HCT116 (cell line): ENCODE measurements around the gene UBR2. TPM values are rescaled to one million over a fixed set of nuclear protein-coding genes. Genes with fewer than 3 reads are reported as not detected.
A peak's percentile ranks its signal among the peaks of the same experiment; 100 is the strongest.

Experiments
- ATAC-seq: fragments of 200-7000 bp; cut with Tn5 transposase; 2 replicates; pipeline ENCODE4 v1.9.1; 2020; ENCODE audit warnings: mild to moderate bottlenecking, moderate library complexity
- Bru-seq: library from RNA; stranded (reverse); fragments of 400-500 nt; gene quantifications from one replicate; lab custom pipeline; 2021; lab: Mats Ljungman, UMichigan
- BruChase-seq, 2 experiments: library from RNA; stranded (reverse); fragments of 400-500 nt; gene quantifications; one replicate each; lab custom pipeline; 2021; lab: Mats Ljungman, UMichigan
- BruUV-seq: library from RNA; stranded (reverse); fragments of 400-500 nt; replicated peaks from 2 replicates; lab custom pipeline; 2021; lab: Mats Ljungman, UMichigan
- CTCF ChIA-PET: fragments of 300-600 bp; sonication (Branson Sonifier 250); formaldehyde crosslinking; loops from one replicate; lab custom pipeline; 2021; ENCODE audit warnings: antibody characterized with exemption; lab: Charles Lee
- POLR2A ChIA-PET: fragments of 300-600, 350-600 bp; sonication (Branson Sonifier 250); formaldehyde crosslinking; loops from one replicate; lab custom pipeline; 2021; ENCODE audit warnings: antibody characterized with exemption; lab: Charles Lee
- RAD21 ChIA-PET, 2 experiments: fragments of 300-600 bp; sonication (Branson Sonifier 250); formaldehyde crosslinking; loops; one replicate each; lab custom pipeline; 2023; ENCODE audit warnings: low total read pairs in 2 of 2; ENCODE audit not compliant: uncharacterized antibody in 2 of 2, unreplicated experiment in 2 of 2, low non-redundant PET in 1 of 2; lab: Charles Lee
- DNase-seq: peaks from one replicate; pipeline ENCODE4 v3.0.0-alpha.2; 2010; ENCODE audit warnings: low read depth, low spot score
- H2AFZ ChIP-seq: fragments of 200-600 bp; shearing (Covaris generic), sonication (generic); 2 replicates; pipeline ENCODE4 v1.6.1; 2017; ENCODE audit warnings: low read depth, mixed run types, mixed read lengths, antibody characterized with exemption, low read length; ENCODE audit not compliant: poor library complexity, severe bottlenecking
- H3K27ac ChIP-seq: 2 replicates; pipeline ENCODE4 v1.5.1; 2012; ENCODE audit warnings: low read depth, low read length
- H3K27me3 ChIP-seq: fragments of 200-600 bp; sonication (generic); 2 replicates; pipeline ENCODE4 v1.6.1; 2016; ENCODE audit warnings: mixed run types, low read length, mixed read lengths; ENCODE audit not compliant: insufficient read depth
- H3K36me3 ChIP-seq, 2 experiments: fragments of 200-500 bp in 1 of 2; fragments of 200-600 bp in 1 of 2; sonication (Bioruptor generic) in 1 of 2; sonication (generic) in 1 of 2; 2 replicates each; pipeline versions ENCODE4 v1.5.1 to v1.6.1; 2014 to 2016; ENCODE audit warnings: low read length in 2 of 2, inconsistent platforms in 1 of 2, mixed read lengths in 1 of 2, mixed run types in 1 of 2; ENCODE audit not compliant: insufficient read depth in 2 of 2, control insufficient read depth in 1 of 2
- H3K4me1 ChIP-seq, 2 experiments: fragments of 200-600 bp in 1 of 2; sonication (generic) in 1 of 2; 2 replicates each; pipeline versions ENCODE4 v1.5.1 to v1.6.1; 2012 to 2017; ENCODE audit warnings: low read length in 2 of 2, inconsistent platforms in 1 of 2, mild to moderate bottlenecking in 1 of 2, mixed read lengths in 1 of 2, mixed run types in 1 of 2, moderate library complexity in 1 of 2; ENCODE audit not compliant: insufficient read depth in 2 of 2, control insufficient read depth in 1 of 2
- H3K4me2 ChIP-seq: fragments of 200-600 bp; sonication (generic); 2 replicates; pipeline ENCODE4 v1.6.1; 2017; ENCODE audit warnings: mixed run types, low read length, mixed read lengths
- H3K4me3 ChIP-seq, 2 experiments: fragments of 200-600 bp in 1 of 2; sonication (generic) in 1 of 2; replicated peaks in 1 of 2; 2 replicates each; pipeline ENCODE4 v1.5.1; 2011 to 2016; ENCODE audit warnings: low read length in 2 of 2, control low read depth in 1 of 2, low read depth in 1 of 2, mild to moderate bottlenecking in 1 of 2, mixed read lengths in 1 of 2, mixed run types in 1 of 2
- H3K79me2 ChIP-seq: fragments of 200-600 bp; sonication (generic); 2 replicates; pipeline ENCODE4 v1.6.1; 2017; ENCODE audit warnings: mild to moderate bottlenecking, mixed run types, low read length, moderate library complexity, mixed read lengths; ENCODE audit not compliant: insufficient read depth
- H3K9ac ChIP-seq: fragments of 200-600 bp; sonication (generic); 2 replicates; pipeline ENCODE4 v1.6.1; 2016; ENCODE audit warnings: low read length, mixed read lengths
- H3K9me2 ChIP-seq: fragments of 200-600 bp; sonication (generic), shearing (Covaris generic); 2 replicates; pipeline ENCODE4 v1.6.1; 2017; ENCODE audit warnings: mixed run types, mild to moderate bottlenecking, moderate library complexity; ENCODE audit not compliant: insufficient read depth
- H3K9me3 ChIP-seq, 2 experiments: fragments of 200-500 bp in 1 of 2; fragments of 200-600 bp in 1 of 2; sonication (Bioruptor generic) in 1 of 2; sonication (generic) in 1 of 2; 2 replicates each; pipeline ENCODE4 v1.6.1; 2014 to 2017; ENCODE audit warnings: low read length in 2 of 2, mixed read lengths in 2 of 2, inconsistent platforms in 1 of 2, low read depth in 1 of 2, mild to moderate bottlenecking in 1 of 2, mixed run types in 1 of 2, moderate library complexity in 1 of 2; ENCODE audit not compliant: control insufficient read depth in 1 of 2, insufficient read depth in 1 of 2
- H4K20me1 ChIP-seq: fragments of 200-600 bp; sonication (generic), shearing (Covaris generic); 2 replicates; pipeline ENCODE4 v1.6.1; 2017; ENCODE audit warnings: mixed run types, mild to moderate bottlenecking, moderate library complexity; ENCODE audit not compliant: insufficient read depth
- ATF3 ChIP-seq: IDR thresholded peaks from 2 replicates; pipeline ENCODE4 v1.6.1; 2012
- CBX3 ChIP-seq: IDR thresholded peaks from 2 replicates; pipeline ENCODE4 v1.6.1; 2012; ENCODE audit warnings: low read depth
- CEBPB ChIP-seq: IDR thresholded peaks from 2 replicates; pipeline ENCODE4 v1.6.1; 2012; ENCODE audit warnings: low read depth
- CTCF ChIP-seq, 3 experiments: fragments of 200-600 bp in 1 of 3; sonication (generic) in 1 of 3; IDR thresholded peaks in 2 of 3; conservative IDR thresholded peaks in 1 of 3; 2 replicates each; pipeline ENCODE4 v1.5.1; 2012 to 2017; ENCODE audit warnings: low read depth in 2 of 3, low read length in 2 of 3, antibody characterized with exemption in 1 of 3, borderline replicate concordance in 1 of 3, control low read depth in 1 of 3, mild to moderate bottlenecking in 1 of 3, mixed read lengths in 1 of 3, mixed run types in 1 of 3, moderate library complexity in 1 of 3; ENCODE audit not compliant: insufficient read depth in 1 of 3
- EGR1 ChIP-seq: IDR thresholded peaks from 2 replicates; pipeline ENCODE4 v1.6.1; 2012; ENCODE audit warnings: low read depth
- ELF1 ChIP-seq: IDR thresholded peaks from 2 replicates; pipeline ENCODE4 v1.6.1; 2012; ENCODE audit warnings: low read depth, borderline replicate concordance
- EZH2 ChIP-seq: fragments of 200-600 bp; sonication (generic); IDR thresholded peaks from 2 replicates; pipeline ENCODE4 v1.6.1; 2017; ENCODE audit warnings: antibody characterized with exemption, mixed run types
- EZH2phosphoT487 ChIP-seq: fragments of 200-600 bp; IDR thresholded peaks from 2 replicates; pipeline ENCODE4 v1.6.1; 2018; ENCODE audit warnings: antibody characterized with exemption, borderline replicate concordance
- FOSL1 ChIP-seq: IDR thresholded peaks from 2 replicates; pipeline ENCODE4 v1.6.1; 2012; ENCODE audit warnings: low read depth
- JUND ChIP-seq: IDR thresholded peaks from 2 replicates; pipeline ENCODE4 v1.6.1; 2012
- MAX ChIP-seq: IDR thresholded peaks from 2 replicates; pipeline ENCODE4 v1.6.1; 2012
- POLR2A ChIP-seq: IDR thresholded peaks from 2 replicates; pipeline ENCODE4 v1.7.0; 2011; ENCODE audit warnings: borderline replicate concordance; ENCODE audit not compliant: insufficient read depth, insufficient read length; ENCODE audit errors: extremely low read depth
- POLR2AphosphoS5 ChIP-seq: IDR thresholded peaks from 2 replicates; pipeline ENCODE4 v1.6.1; 2011; ENCODE audit warnings: mild to moderate bottlenecking, low read depth, low read length, moderate library complexity
- RAD21 ChIP-seq: IDR thresholded peaks from 2 replicates; pipeline ENCODE4 v1.6.1; 2012; ENCODE audit warnings: low read depth, mild to moderate bottlenecking
- SIN3A ChIP-seq: IDR thresholded peaks from 2 replicates; pipeline ENCODE4 v1.6.1; 2012; ENCODE audit warnings: low read depth
- SP1 ChIP-seq: IDR thresholded peaks from 2 replicates; pipeline ENCODE4 v1.6.1; 2012; ENCODE audit warnings: low read depth
- SRF ChIP-seq: IDR thresholded peaks from 2 replicates; pipeline ENCODE4 v1.6.1; 2012; ENCODE audit warnings: low read depth
- TCF7L2 ChIP-seq: IDR thresholded peaks from 2 replicates; pipeline ENCODE4 v1.7.0; 2011; ENCODE audit warnings: borderline replicate concordance, inconsistent platforms; ENCODE audit not compliant: insufficient read depth, insufficient read length; ENCODE audit errors: extremely low read depth
- YY1 ChIP-seq: IDR thresholded peaks from 2 replicates; pipeline ENCODE4 v1.6.1; 2011; ENCODE audit warnings: low read length, low read depth, moderate library complexity, mild to moderate bottlenecking; ENCODE audit not compliant: insufficient replicate concordance; ENCODE audit errors: extremely low read depth
- ZBTB33 ChIP-seq: IDR thresholded peaks from 2 replicates; pipeline ENCODE4 v1.6.1; 2011; ENCODE audit warnings: mild to moderate bottlenecking, low read length, moderate library complexity; ENCODE audit not compliant: insufficient replicate concordance; ENCODE audit errors: extremely low read depth
- ZFX ChIP-seq: fragments of 450-650 bp; IDR thresholded peaks from 2 replicates; pipeline ENCODE4 v1.6.1; 2017
- ZNF274 ChIP-seq: fragments of 200-500 bp; sonication (Bioruptor generic); IDR thresholded peaks from 2 replicates; pipeline ENCODE4 v1.6.1; 2014; ENCODE audit warnings: mild to moderate bottlenecking, low read depth, low read length, inconsistent platforms
- intact Hi-C: fragments of 100-400 bp; cut with micrococcal nuclease; formaldehyde crosslinking; loops from 2 replicates; pipeline ENCODE4 v1.10.0; 2022
- long read RNA-seq: library from polyadenylated mRNA; unstranded; transcript quantifications from one replicate; pipeline ENCODE4 v2.0.0, GENCODE V29; 2021; ENCODE audit not compliant: unreplicated experiment
- polyA plus RNA-seq: library from polyadenylated mRNA; unstranded; fragments of >200 nt; gene quantifications from 2 replicates; pipeline ENCODE4 v1.2.1, GENCODE V29; 2012; ENCODE audit warnings: missing spikeins
- total RNA-seq: library from RNA; stranded (reverse); gene quantifications from one replicate; pipeline ENCODE4 v1.2.1, GENCODE V29; 2021; ENCODE audit not compliant: unreplicated experiment

The UBR2 gene
- total RNA-seq (20.5 TPM), Bru-seq, nascent RNA (percentile 80 among the genes with signal in this experiment), BruChase-seq, experiment 1, labeled RNA remaining after a 6-hour chase (percentile 76 among the genes with signal in this experiment), BruChase-seq, experiment 2, labeled RNA remaining after a 2-hour chase (percentile 80 among the genes with signal in this experiment)
- polyA plus RNA-seq = 6.5 and 7.8 TPM in 2 replicates
- long read RNA-seq, full-length matches to known transcripts = 4 of 30 reads
- long read RNA-seq, partial matches to known transcripts = 16 of 30 reads
- long read RNA-seq, other reads (novel, unspliced or antisense) = 10 of 30 reads

- peak within 1 kb of the TSS; percentile 87 to 96 for H3K4me3 ChIP-seq
- intact Hi-C loops = no loop called here
- H3K9me3 ChIP-seq = no peaks in the 10 kb centered on the region
- DNase-seq = peak; percentile 98
- H2AFZ ChIP-seq = peak within 1 kb of the TSS; percentile 99
- no TSS peak for BruUV-seq
- H3K4me1 ChIP-seq = peaks cover 2 to 18% of the 10 kb centered on the region in 2 experiments; a peak in 2 of 4 replicates
- H3K4me2 ChIP-seq = peak within 1 kb of the TSS; percentile 79
- peaks cover 46% of the 10 kb centered on the region for H3K79me2 ChIP-seq
- ChIA-PET CTCF (interaction anchor here (0.6 to 3.2 kb wide), 4 partner anchors 17 to 776 kb away, joined by 3 to 35 read pairs (median 4); partner anchors contain the start of gene TOMM6), POLR2A (interaction anchor here (0.6 to 2.0 kb wide), 9 partner anchors 8 to 316 kb away, joined by 3 to 9 read pairs (median 4); partner anchors contain the start of gene RPL7L1), RAD21 (interaction anchor here in 1 of 2 experiments (0.5 to 1.4 kb wide), 2 partner anchors 16 to 219 kb away, joined by 3 to 4 read pairs; no protein-coding TSS in a partner anchor)
- H3K27me3 ChIP-seq = no peaks in the 10 kb centered on the region
- no peaks in the 10 kb centered on the region for H3K9me2 ChIP-seq
- H3K9ac ChIP-seq = peak within 1 kb of the TSS; percentile 68
- H4K20me1 ChIP-seq = peaks cover 4% of the 10 kb centered on the region; the same call in 1 of the 2 replicates
- peak within 1 kb of the TSS; percentile 76 for H3K27ac ChIP-seq
- H3K36me3 ChIP-seq = no peaks in the 10 kb centered on the region
- peak; percentile 96 for ATAC-seq
- TF ChIP-seq MAX (peak; percentile 77; the same call in 1 of the 2 replicates), EZH2phosphoT487 (no peak), ZBTB33 (no peak), EGR1 (peak; percentile 46), CTCF (IDR thresholded peaks at IDR 0.05 in 2 of 3, conservative IDR thresholded peaks at IDR 0.05 in 1 of 3; ENCODE audit: borderline replicate concordance in 1 of 3, insufficient read depth in 1 of 3, low read depth in 2 of 3, low read length in 2 of 3) (no peak), ELF1 (peak; percentile 92), YY1 (peak; percentile 85), FOSL1 (no peak), TCF7L2 (peak; percentile 37), POLR2AphosphoS5 (peak; percentile 97), POLR2A (peak; percentile 80), SIN3A (peak; percentile 91), RAD21 (no peak), ZNF274 (no peak), ATF3 (no peak), CEBPB (no peak), JUND (no peak), SRF (peak; percentile 97), SP1 (peak; percentile 85), CBX3 (peak; percentile 84; the same call in 1 of the 2 replicates), EZH2 (no peak), ZFX (peak; percentile 93)
Measured at GRCh38 chr6:42563697-42564505, at the start of gene UBR2. TSS of gene UBR2 (plus strand) at chr6:42564029. CDS start at chr6:42564320, 291 bp downstream.
